Heart right ventricle (tissue), 16 donors: ENCODE measurements around the gene NKIRAS2. TPM values are rescaled to one million over a fixed set of nuclear protein-coding genes. Genes with fewer than 3 reads are reported as not detected.
A peak's percentile ranks its signal among the peaks of the same experiment; 100 is the strongest.

Experiments
- ATAC-seq, 8 donors: fragments of 200-7000 bp; cut with Tn5 transposase; one replicate each; pipeline ENCODE4 v1.9.1; 2020; ENCODE audit warnings: mild to moderate bottlenecking in 8 of 8, moderate library complexity in 8 of 8, moderate number of reproducible peaks in 1 of 8
- DNase-seq, 2 donors: peaks; one replicate each; pipeline ENCODE4 v3.0.0-alpha.2; 2020
- H3K27ac ChIP-seq, 10 donors: fragments of 200-600 bp; sonication (generic) in 2 of 10; one replicate each; pipeline versions ENCODE4 v1.5.0 to v1.8.0; 2020 to 2022; ENCODE audit warnings: mild to moderate bottlenecking in 3 of 10
- H3K27me3 ChIP-seq, 7 donors: fragments of 200-600 bp; one replicate each; pipeline ENCODE4 v1.8.0; 2021 to 2022; ENCODE audit warnings: mild to moderate bottlenecking in 2 of 7
- H3K36me3 ChIP-seq, 9 donors: fragments of 200-600 bp; sonication (generic) in 1 of 9; one replicate each; pipeline versions ENCODE4 v1.5.0 to v1.8.0; 2020 to 2022; ENCODE audit warnings: mild to moderate bottlenecking in 2 of 9
- H3K4me1 ChIP-seq, 9 donors: fragments of 200-600 bp; sonication (generic) in 1 of 9; one replicate each; pipeline versions ENCODE4 v1.5.0 to v1.8.0; 2020 to 2022; ENCODE audit warnings: mild to moderate bottlenecking in 4 of 9
- H3K4me3 ChIP-seq, 10 donors: fragments of 200-600 bp; sonication (generic) in 2 of 10; one replicate each; pipeline versions ENCODE4 v1.5.0 to v1.8.0; 2020 to 2022; ENCODE audit warnings: mild to moderate bottlenecking in 7 of 10, moderate library complexity in 2 of 10
- H3K9me3 ChIP-seq, 11 donors: fragments of 200-600 bp in 10 of 11; sonication (generic) in 2 of 11; one replicate each; pipeline versions ENCODE4 v1.5.0 to v1.8.0; 2013 to 2022; ENCODE audit warnings: mild to moderate bottlenecking in 2 of 11, control low read depth in 1 of 11, moderate library complexity in 1 of 11
- CTCF ChIP-seq, 9 donors: fragments of 200-600 bp; sonication (generic) in 2 of 9; IDR thresholded peaks; one replicate each; pipeline versions ENCODE4 v1.5.0 to v1.8.0; 2021 to 2022; ENCODE audit warnings: antibody characterized with exemption in 9 of 9, mild to moderate bottlenecking in 5 of 9, moderate library complexity in 1 of 9
- WGBS, 2 donors: extraction: QIAGEN DNeasy Blood & Tissue Kit; methylation state at CpG; one replicate each; pipeline ENCODE4 v1.1.7; 2013; ENCODE audit warnings: inconsistent platforms in 1 of 2; 5-methylcytosine and 5-hydroxymethylcytosine counted together
- intact Hi-C, 10 donors: fragments of 100-400 bp; cut with DNase I; formaldehyde crosslinking; loops; one replicate each; pipeline versions ENCODE4 v1.11.1 to v1.14.2; 2022
- polyA plus RNA-seq, 2 donors: library from polyadenylated mRNA; stranded (reverse); fragments of 200-250 nt; gene quantifications; one replicate each; pipeline ENCODE4 v1.2.3, GENCODE V29; 2013
- total RNA-seq, 10 donors: library from RNA; stranded (reverse); fragmentation: NEBNext Ultra II Directional in 3 of 10; extraction: Animal tissue kit (Norgen Biotek cat#: 25700) in 3 of 10; gene quantifications; one replicate each; pipeline versions ENCODE4 v1.2.1 to v1.2.4, GENCODE V29; 2021 to 2023
- donor health status: Arrhythmogenic right ventricular cardiomyopathy.
- donor health status: ischemic (EF 13 %, LVEDD 7.1; RV severe dilation, severe dysfunction).
- donor health status: healthy with polysubstance abuse.
- donor health status: DM: no; HTN: yes; CAD: no.
- donor health status: DM: no; HTN: no; CAD: no.
- donor health status: ischemic (EF 25% LVEDD 6.9; RV normal size, moderate dysfunction).
- donor health status: ischemic (EF 25% LVEDD 5.7; RV mildly dilated, moderate dysfunction).
- donor health status: healthy.
- donor health status: DM: yes; HTN: yes; CAD: no.
- donor health status: Ischemic cardiomyopathy.
- donor health status: ischemic (EF 35%, LVEDD 5.7; RV mildly dilated, moderate dysfunction).
- donor health status: nonischemic (EF 11% LVEDD 7.7; RV severe dilation, severe dysfunction).
- donor health status: DM: yes; HTN: yes; CAD: no.
- donor health status: PGD.
- donor health status: ischemic (EF 29% LVEDD 5.4; RV normal size, mild dysfunction).
- donor health status: nonischemic (EF 23%, LVEDD 6.1; RV moderate dilation, normal function).

NKIRAS2 gene
- total and polyA plus RNA-seq, 12 donors: 50.1 to 64.1 (median 57.2) TPM

GRCh38 chr17:41984454-41984853 lies 35.4 kb upstream of the NKIRAS2 start:
- DNase-seq (no peak), ATAC-seq (peak in 4 of 8 donors; percentile 42 to 68 (median 55))
- WGBS, 2 donors: 86 to 89% methylated on average over 8 of the region's 8 CpGs
- H3K36me3 ChIP-seq: peaks cover 5 to 100% (median 86%) of the 10 kb centered on the region in 9 donors
- no peak for TF ChIP-seq CTCF (IDR thresholded peaks at IDR 0.05)
- intact Hi-C loops: no loop called here
- H3K9me3 ChIP-seq: no peaks in the 10 kb centered on the region
- no peak overlapping the region for H3K4me3 ChIP-seq
- no peak overlapping the region for H3K27ac ChIP-seq
- H3K27me3 ChIP-seq: no peaks in the 10 kb centered on the region
- H3K4me1 ChIP-seq: no peaks in the 10 kb centered on the region

GRCh38 chr17:41985919-41986318 lies 34.0 kb upstream of the NKIRAS2 start:
- 96% methylated on average over 8 of the region's 8 CpGs for WGBS, 2 donors
- H3K27me3 ChIP-seq: no peaks in the 10 kb centered on the region
- H3K27ac ChIP-seq: no peak overlapping the region
- no peak for TF ChIP-seq CTCF (IDR thresholded peaks at IDR 0.05)
- H3K36me3 ChIP-seq: peaks cover 5 to 100% (median 86%) of the 10 kb centered on the region in 9 donors
- ATAC-seq (no peak), DNase-seq (no peak)
- no peaks in the 10 kb centered on the region for H3K4me1 ChIP-seq
- H3K9me3 ChIP-seq: no peaks in the 10 kb centered on the region
- intact Hi-C loops: no loop called here
- no peak overlapping the region for H3K4me3 ChIP-seq

- peaks cover 2 to 100% (median 79%) of the 10 kb centered on the region in 9 donors for H3K36me3 ChIP-seq
- H3K4me1 ChIP-seq: no peaks in the 10 kb centered on the region
- WGBS, 2 donors: 91 to 93% methylated on average over 1 of the region's 1 CpG
- no peak overlapping the region for H3K27ac ChIP-seq
- no peak for TF ChIP-seq CTCF (IDR thresholded peaks at IDR 0.05)
- H3K9me3 ChIP-seq: no peaks in the 10 kb centered on the region
- ATAC-seq (no peak), DNase-seq (no peak)
- H3K4me3 ChIP-seq: no peak overlapping the region
- intact Hi-C loops: no loop called here
- H3K27me3 ChIP-seq: no peaks in the 10 kb centered on the region
These were observed 33.3 kb upstream of the NKIRAS2 start for GRCh38 chr17:41986634-41987033.

- no peak for TF ChIP-seq CTCF (IDR thresholded peaks at IDR 0.05)
- ATAC-seq (no peak), DNase-seq (no peak)
- 76 to 88% methylated on average over 3 of the region's 3 CpGs for WGBS, 2 donors
- H3K36me3 ChIP-seq: peaks cover 0 to 100% (median 76%) of the 10 kb centered on the region in 9 donors
- H3K4me3 ChIP-seq: no peak overlapping the region
- intact Hi-C loops: no loop called here
- H3K27me3 ChIP-seq: no peaks in the 10 kb centered on the region
- H3K4me1 ChIP-seq: no peaks in the 10 kb centered on the region
- no peaks in the 10 kb centered on the region for H3K9me3 ChIP-seq
- no peak overlapping the region for H3K27ac ChIP-seq
These were observed 32.2 kb upstream of the NKIRAS2 start for GRCh38 chr17:41987642-41988041.
